T1000 (cell line): ENCODE measurements around the gene COG2.
"Not testable (repeated sequence)": the region's sequence is repeated elsewhere in the genome, so short reads cannot be mapped to it uniquely, and the experiment has no call there.

Experiments used
- DNase-seq: peaks from one replicate; lab custom pipeline; 2025; ENCODE audit warnings: mixed read lengths; lab: John Stamatoyannopoulos, UW

Gene COG2

GRCh38 chr1:230679192-230679591 is 36.9 kb downstream of the COG2 start:
- no peak for DNase-seq

- no peak for DNase-seq
These were observed 37.5 kb downstream of the COG2 start for GRCh38 chr1:230679825-230680224.

DNA sequence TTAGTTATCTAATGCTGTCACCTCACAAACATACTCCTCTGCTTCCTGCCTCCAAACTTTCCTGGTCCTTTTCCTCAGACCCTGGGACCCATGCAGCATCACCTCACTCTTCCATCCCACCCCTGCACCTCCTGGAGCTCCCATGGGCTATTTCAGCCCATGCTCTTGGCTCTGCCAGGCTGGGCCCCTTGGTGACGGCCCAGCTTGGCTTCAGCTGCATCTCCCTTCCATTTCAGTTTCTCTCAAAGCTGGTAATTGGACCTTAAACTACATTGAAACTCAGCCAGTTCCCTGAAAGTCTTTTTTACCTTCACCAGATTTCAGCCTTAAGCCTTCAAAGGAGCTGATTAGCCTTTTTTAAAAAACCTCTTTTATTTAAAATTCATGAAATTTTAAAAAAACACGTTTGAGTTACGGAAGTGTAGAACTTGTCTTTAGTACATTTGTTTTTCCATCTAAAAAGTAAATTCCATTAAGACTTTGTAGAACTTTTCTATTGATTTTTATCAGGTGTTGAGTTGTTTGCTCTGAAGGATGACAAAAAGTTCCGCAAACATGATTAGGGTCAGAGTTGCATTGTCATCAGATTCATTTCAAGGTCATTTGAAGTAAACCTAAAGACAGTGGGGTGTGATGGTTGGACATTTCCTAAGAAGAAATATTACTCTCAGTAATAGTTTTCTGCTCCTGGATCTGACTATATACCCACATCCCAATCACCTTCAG is 38.2 kb downstream of the COG2 start:
- no peak for DNase-seq

DNA sequence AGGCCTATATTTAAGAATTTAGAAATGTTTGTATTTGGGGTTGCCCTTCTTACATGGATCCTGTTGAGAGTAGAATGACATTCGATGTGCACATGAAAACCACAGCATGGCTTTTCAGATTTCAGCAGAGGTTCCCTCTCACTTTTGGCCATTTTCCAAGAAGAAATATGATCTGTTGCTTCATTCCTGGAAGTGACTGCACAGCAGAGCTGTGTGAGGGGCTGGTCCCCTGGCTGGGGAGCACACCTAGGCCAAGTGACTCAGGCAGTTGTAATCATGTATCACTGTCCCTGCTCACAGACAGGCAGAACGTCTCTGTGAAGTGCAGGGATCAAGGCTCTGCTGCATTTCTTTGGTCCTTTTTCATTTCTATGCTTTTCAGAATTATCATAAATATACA is 39.3 kb downstream of the COG2 start:
- DNase-seq, result peak; percentile 5

- DNase-seq, result no peak
These were observed 40.0 kb downstream of the COG2 start for GRCh38 chr1:230682274-230682673.

DNA sequence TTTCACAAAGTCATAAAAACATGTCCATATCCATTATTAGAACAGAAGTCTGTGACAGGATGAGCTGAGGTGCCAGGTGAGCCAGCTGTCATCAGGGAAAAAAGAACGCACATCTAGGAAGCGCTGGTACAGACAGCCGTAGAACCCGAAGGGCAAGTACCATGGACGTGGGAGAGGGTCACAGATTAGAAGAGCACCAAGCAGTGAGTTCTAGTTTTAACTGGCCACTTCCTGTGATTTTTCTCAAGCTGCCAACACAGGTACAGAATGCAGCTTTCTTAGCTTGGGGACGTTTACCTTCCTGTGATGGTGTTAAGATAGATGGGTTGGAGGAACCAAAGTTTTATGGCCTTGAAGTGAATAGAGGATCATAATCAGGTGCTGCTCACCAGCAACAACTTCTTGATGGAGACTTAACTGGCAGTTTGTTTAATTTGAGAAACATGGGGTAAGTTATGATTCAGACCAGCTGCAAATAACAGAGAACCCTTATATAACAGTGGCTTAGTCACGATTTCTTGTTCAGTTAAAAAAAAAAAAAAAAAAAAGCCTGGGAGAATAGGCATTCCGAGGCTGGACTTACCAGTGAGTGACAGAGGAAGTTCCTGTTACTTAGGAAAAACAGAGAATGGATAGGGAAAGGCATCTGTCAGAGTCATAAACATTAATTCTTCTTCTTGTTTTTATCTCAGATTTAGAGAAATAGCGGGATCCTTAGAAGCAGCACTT is 40.8 kb downstream of the COG2 start:
- DNase-seq, result no peak

GRCh38 chr1:230684146-230684545 is 41.9 kb downstream of the COG2 start:
- DNase-seq, result no peak

DNA sequence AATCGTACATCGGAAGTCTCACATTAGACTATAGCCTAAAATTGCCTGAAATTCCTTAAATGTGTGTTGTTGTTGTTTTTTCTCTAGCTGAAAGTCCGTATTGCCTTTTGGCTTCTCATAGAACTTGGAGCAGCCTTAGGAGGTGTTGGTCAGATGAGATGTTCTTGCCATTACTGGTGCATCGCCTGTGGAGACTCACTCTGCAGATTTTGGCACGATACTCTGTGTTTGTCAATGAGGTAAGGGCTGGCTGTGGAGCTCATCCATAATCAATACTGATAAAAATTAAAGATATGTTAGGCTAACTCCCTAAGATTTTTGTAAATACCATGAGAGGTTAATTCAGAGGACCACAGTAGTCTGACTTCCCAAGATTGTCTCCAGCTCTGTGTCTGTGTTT is 42.7 kb downstream of the COG2 start:
- DNase-seq, result no peak

GRCh38 chr1:230686747-230687146 is 44.5 kb downstream of the COG2 start:
- DNase-seq, result no peak

GRCh38 chr1:230690101-230690500 is 47.8 kb downstream of the COG2 start:
- DNase-seq, result no peak

GRCh38 chr1:230691615-230692014 is 49.3 kb downstream of the COG2 start:
- DNase-seq, result no peak

- no peak for DNase-seq
These were observed 50.9 kb downstream of the COG2 start for GRCh38 chr1:230693221-230693620.

DNA sequence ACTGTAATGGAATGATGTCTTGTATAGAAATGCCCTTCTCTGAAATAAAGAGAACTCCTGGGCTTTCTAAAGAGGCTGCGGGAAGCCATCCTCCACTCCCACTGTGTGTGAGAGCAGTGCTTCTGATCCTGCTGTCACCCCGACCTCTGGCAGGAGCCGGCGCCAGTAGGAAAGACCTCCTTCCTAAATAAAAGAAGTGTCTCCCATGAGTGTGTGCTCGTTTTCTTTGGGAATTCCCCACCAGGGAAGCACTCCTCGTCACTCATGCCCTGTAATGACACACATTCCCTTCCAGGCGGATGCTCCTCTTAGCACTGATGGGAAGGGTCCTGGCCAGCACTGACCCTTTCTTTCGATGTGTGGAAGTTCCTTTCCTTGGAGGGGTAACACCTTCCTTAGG is 51.5 kb downstream of the COG2 start:
- DNase-seq, result no peak

- DNase-seq, result no peak
These were observed 52.2 kb downstream of the COG2 start for GRCh38 chr1:230694464-230694863.

- no peak for DNase-seq
These were observed 52.7 kb downstream of the COG2 start for GRCh38 chr1:230694991-230695390.

- no peak for DNase-seq
These were observed 53.9 kb downstream of the COG2 start for GRCh38 chr1:230696218-230696617.

- no peak for DNase-seq
These were observed 54.6 kb downstream of the COG2 start for GRCh38 chr1:230696722-230697437.

GRCh38 chr1:230698130-230698529 is 55.8 kb downstream of the COG2 start:
- DNase-seq, result no peak

- not testable (repeated sequence) for DNase-seq
These were observed 56.7 kb downstream of the COG2 start for GRCh38 chr1:230698964-230699363.

- DNase-seq, result no peak
These were observed 57.4 kb downstream of the COG2 start for GRCh38 chr1:230699716-230700115.

GRCh38 chr1:230700132-230700531 is 57.9 kb downstream of the COG2 start:
- DNase-seq, result no peak

DNA sequence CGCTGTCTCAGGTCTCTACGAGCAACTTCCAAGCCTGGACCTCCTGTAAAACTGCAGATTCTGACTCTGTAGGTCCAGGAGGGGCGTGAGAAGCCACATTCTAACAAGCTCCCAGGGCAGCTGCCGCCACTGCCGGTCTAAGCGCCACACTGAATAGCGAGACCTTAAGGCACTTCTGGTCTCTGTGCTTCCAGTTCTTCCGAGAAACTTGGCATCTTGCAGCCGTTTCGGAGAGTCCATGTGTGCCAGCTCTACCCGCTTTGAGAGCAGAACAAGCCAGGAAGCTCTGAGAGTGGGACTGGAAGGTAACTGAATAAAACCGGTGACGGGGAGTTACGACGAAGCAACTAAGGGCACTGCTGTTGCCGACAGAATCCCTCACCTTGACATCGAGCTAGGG is 59.2 kb downstream of the COG2 start:
- DNase-seq, result no peak
